ENCODE data around the gene NEU2. TPM values are rescaled to one million over a fixed set of nuclear protein-coding genes. Genes with fewer than 3 reads are reported as not detected.

Gene NEU2
- total and polyA plus RNA-seq, 10 of the 15 experiments (the other 5 are each of a cell fraction or from before 2014, with no cell fraction given), result not detected

DNA sequence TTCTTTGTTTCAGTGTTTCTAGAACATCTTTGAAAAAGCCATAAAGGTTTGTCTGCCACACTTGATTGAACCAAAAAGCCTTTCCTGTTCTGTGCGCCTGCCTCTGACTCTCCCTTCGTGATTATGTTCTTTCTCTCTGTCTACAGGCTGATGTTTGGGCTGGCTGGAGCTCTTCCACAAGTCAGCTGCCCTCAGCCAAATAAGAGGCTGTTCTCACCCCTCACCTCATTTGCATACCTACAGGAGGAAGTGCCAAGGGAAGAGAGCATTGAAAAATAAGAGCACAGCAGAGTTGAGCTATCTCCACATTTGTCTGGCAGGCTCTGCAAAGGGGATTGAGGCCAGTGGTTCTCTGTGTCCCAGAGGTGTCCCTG lies 43.5 kb downstream of the NEU2 start (continued):
- TF ChIP-seq ZNF687 (IDR thresholded peaks at IDR 0.05), result peak; percentile 86
- TF ChIP-seq SMAD1 (IDR thresholded peaks at IDR 0.05; ENCODE audit: low read depth, partially characterized antibody), result peak; percentile 38
- TF ChIP-seq ZNF384 (IDR thresholded peaks at IDR 0.05; ENCODE audit: borderline replicate concordance, low read depth, low read length), result no peak
- 0 out of 2 replicates have a peak, but pooled peaks have one; percentile 17 for TF ChIP-seq POLR2A (IDR thresholded peaks at IDR 0.05; ENCODE audit: low read depth, low read length)
- peak; percentile 52; the same call in 1 of the 2 replicates for TF ChIP-seq MXI1 (IDR thresholded peaks at IDR 0.05; ENCODE audit: low read depth, low read length)
- TF ChIP-seq POU2F2 (IDR thresholded peaks at IDR 0.05; ENCODE audit: borderline replicate concordance, low read depth, low read length), result peak; percentile 95
- TF ChIP-seq, protein P1, sequence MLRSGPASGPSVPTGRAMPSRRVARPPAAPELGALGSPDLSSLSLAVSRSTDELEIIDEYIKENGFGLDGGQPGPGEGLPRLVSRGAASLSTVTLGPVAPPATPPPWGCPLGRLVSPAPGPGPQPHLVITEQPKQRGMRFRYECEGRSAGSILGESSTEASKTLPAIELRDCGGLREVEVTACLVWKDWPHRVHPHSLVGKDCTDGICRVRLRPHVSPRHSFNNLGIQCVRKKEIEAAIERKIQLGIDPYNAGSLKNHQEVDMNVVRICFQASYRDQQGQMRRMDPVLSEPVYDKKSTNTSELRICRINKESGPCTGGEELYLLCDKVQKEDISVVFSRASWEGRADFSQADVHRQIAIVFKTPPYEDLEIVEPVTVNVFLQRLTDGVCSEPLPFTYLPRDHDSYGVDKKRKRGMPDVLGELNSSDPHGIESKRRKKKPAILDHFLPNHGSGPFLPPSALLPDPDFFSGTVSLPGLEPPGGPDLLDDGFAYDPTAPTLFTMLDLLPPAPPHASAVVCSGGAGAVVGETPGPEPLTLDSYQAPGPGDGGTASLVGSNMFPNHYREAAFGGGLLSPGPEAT (IDR thresholded peaks at IDR 0.05; ENCODE audit: low read depth), result peak; percentile 54
- TF ChIP-seq BHLHE40 (IDR thresholded peaks at IDR 0.05; ENCODE audit: borderline replicate concordance in 1 of 2, low read depth in 2 of 2, low read length in 1 of 2), result peak in 1 of 2 experiments; percentile 44; a peak in 1 of 4 replicates
